Suprapubic skin (tissue), 4 donors: ENCODE data around the gene ZGRF1.

Experiments used
- CTCF ChIP-seq, 2 donors: fragments of 200-600 bp in 1 of 2; fragments of 450-650 bp in 1 of 2; sonication (generic) in 1 of 2; IDR thresholded peaks; one replicate each; pipeline ENCODE4 v1.5.1; 2016 to 2019; ENCODE audit warnings: antibody characterized with exemption in 2 of 2, mild to moderate bottlenecking in 1 of 2, moderate library complexity in 1 of 2
- EP300 ChIP-seq: sonication (generic); formaldehyde crosslinking; IDR thresholded peaks from one replicate; pipeline ENCODE4 v1.6.1; 2017; ENCODE audit warnings: antibody characterized with exemption
- POLR2A ChIP-seq, 2 donors: fragments of 450-650 bp; IDR thresholded peaks; one replicate each; pipeline ENCODE4 v1.6.1; 2017; ENCODE audit warnings: antibody characterized with exemption in 2 of 2, mild to moderate bottlenecking in 2 of 2, moderate library complexity in 2 of 2
- POLR2AphosphoS5 ChIP-seq, 3 donors: sonication (generic); formaldehyde crosslinking; IDR thresholded peaks; one replicate each; pipeline ENCODE4 v1.6.1; 2017; ENCODE audit warnings: antibody characterized with exemption in 3 of 3

DNA sequence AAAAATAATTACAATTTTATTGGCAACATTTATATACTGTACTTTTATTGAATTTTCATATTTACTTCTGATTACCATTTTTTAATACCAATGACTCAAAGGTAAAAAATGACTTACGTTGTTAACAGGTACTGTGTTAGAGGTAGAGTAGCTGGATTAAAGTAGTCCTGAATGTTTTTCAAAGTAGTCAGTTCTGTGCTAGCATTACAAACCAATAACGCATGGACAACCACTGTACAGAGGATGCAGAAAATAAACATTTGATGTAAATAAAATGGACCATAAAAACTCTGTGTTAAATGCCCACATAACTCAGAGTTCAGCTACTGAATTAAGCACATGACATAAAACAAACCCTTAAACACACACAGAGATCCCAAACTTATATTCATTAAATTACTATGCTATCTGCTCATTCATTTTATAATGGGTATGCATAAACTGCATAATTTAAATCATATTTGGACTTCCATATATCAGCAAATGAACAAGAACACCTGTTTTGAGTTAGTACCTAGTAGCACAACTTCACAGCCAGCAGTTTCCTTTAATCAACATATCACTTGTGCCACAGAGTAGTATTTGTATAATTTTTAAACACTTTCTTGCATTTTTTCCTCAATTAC lies 74.3 kb downstream of the ZGRF1 start:
- TF ChIP-seq CTCF (IDR thresholded peaks at IDR 0.05) (no peak), POLR2A (IDR thresholded peaks at IDR 0.05) (no peak), POLR2AphosphoS5 (IDR thresholded peaks at IDR 0.05) (no peak), EP300 (no peak)
